NCI-H1694 (cell line): ENCODE data around the gene EFHD2.
"Not testable (repeated sequence)": the region's sequence is repeated elsewhere in the genome, so short reads cannot be mapped to it uniquely, and the experiment has no call there.

ENCODE experiments used
- DNase-seq: peaks from one replicate; lab custom pipeline; 2025; lab: John Stamatoyannopoulos, UW

EFHD2 gene

DNA sequence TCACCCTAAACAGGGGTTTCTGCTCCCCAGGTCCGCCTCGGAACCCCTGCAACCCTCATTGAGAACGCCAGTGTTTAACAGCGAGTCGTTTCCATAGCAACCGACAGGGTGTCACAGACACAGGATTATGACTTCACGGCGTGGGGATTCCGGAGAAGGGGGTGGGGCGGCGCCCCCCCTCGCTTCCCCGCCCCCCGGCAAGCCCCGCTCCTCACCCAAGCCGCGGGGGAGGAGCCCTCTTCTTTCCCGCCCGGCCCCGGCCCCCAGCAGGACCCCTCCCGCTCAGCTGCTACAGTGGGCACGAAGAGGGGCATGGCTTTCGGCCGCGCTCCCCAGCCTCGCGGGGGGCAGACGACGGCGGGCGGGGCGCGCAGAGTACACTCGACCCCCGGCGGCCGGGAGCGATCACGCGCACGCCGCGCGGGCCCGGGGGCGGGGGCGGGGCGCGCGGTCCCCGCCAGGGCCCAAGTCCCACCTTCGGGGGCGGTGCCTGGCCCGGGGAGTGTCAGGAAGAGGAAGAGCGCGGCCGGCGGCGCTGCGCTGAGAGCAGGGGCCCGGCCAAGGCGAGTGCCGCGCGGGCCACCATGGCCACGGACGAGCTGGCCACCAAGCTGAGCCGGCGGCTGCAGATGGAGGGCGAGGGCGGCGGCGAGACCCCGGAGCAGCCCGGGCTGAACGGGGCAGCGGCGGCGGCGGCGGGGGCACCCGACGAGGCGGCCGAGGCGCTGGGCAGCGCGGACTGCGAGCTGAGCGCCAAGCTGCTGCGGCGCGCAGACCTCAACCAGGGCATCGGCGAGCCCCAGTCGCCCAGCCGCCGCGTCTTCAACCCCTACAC is at the start of gene EFHD2:
TSS of gene EFHD2 (plus strand) at position 501 of the 835 bp plus-strand sequence. CDS start at position 585, 84 bp downstream.
- peak; percentile 52 for DNase-seq

DNA sequence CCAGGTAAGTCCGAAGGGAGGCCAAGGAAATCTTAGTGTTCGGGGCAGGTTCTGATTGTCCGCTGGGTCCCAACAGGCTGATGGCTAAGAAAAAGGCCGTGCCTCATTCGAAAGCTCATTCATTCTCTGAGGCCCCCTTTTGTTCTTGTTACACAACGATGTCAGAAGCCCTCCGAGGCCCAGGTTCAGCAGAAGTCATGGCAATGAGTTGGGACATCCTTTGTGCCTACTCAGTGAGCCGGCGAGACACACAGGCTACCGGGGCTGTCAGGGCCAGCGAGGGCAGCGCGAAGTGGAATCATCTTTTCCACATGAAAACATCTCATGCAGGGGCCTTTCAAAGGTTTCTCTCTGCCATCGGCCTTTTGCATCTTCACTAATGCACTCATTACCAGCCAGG is 49.0 kb upstream of the EFHD2 start:
- DNase-seq = no peak

DNA sequence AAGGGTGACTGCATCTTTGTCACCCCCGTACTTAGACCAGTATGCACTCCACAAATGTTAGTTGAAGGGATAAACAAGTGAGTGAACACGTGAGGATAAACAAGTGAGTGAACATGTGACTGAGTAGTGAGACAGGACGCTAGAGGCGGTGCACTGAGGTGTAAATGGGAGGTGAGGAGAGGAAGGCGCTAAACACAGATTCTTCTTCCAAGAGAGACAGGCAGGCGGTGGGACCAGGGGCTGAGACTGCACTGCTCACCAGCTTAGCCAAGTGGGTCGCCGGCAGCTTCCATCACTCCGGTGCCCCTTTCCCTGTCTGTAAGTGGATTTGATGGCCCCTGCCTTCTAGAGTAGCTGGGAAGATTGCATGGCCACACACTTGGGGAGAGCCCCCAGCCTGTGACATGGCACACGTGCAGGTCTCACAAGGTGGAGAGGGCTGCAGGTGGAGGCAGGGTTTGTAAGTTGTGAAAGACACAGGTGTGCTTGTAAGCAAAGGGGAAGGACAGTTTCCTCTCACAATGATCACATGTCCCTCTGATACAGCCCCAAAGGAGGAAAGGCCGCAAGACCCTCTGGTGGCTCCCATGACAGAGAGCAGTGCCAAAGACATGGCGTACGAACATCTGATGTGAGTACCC is 47.5 kb upstream of the EFHD2 start:
- no peak for DNase-seq

DNA sequence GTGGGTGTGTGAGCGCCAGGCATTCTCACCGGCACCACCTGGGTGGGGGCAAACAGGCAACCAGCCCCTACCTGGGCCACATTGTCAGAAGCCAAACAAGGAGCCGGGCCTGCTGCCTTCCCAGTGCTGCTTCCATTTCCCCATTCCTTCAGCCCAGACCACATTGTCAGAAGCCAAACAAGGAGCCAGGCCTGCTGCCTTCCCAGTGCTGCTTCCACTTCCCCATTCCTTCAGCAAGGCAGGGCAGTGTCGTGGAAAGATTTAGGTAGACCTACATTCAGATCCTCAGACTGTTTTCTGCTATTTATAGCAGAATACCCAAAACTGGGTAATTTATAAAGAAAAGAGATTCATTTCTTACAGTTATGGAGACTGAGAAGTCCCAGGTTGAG is 47.0 kb upstream of the EFHD2 start:
- no peak for DNase-seq

DNA sequence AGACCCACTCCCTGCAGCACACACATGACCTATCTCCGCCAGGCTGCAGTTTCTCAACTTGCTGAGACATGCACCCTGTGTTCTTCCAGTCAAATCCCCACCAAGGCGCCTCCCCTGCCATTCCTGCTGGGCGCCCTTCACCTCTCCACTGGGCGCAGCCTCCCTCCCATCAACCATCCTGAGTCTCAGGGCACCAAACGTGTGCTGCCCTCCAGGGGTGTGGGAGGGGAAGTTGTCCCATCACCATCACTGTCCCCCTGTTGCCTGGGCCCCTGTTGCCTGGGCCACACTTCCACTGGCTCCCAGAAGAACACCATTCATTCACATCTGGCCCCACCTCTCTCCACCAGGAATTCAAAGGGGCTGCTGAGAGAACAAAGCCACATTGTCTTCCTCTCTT is 44.9 kb upstream of the EFHD2 start:
- DNase-seq = no peak

DNA sequence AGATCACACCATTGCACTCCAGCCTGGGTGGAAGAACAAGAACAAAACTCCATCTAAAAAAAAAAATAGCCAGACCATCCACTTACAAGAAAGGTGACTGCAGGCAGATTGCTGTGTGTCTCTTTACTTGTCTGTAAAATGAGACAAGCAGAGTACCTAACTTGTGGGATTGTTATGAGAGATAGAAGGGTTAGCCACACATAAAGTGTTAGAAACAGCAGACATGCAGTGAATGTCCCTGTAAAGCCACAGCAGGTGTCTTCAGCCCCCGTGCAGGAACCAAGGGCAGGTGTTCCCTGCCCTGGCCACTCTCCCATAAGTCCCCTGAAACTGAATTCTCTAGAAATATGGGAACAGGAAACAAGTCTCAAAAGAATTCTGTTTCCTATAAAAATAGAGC is 40.8 kb upstream of the EFHD2 start:
- DNase-seq = no peak

DNA sequence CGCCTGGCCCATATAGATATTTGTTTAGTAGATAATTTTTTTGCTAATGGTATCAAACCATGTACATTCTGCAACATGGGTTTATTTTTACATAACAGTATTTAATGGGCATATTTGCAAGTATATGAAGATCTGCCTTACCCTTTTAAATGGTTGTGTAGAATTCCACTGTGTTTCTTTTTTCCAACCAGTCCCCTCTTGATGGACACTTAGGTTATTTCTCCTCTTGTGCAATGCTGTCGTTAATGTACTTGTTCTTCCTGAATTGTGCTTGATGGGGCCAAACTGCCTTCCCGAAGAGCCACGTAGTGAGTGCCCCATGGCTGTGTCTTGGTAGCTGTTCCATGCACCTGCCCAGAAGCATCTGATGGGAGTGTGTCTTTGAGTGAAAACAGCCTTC is 39.4 kb upstream of the EFHD2 start:
- DNase-seq = no peak

- DNase-seq = no peak
These were observed 38.7 kb upstream of the EFHD2 start for GRCh38 chr1:15370781-15371520.

- DNase-seq = no peak
These were observed 37.8 kb upstream of the EFHD2 start for GRCh38 chr1:15371610-15372545.

DNA sequence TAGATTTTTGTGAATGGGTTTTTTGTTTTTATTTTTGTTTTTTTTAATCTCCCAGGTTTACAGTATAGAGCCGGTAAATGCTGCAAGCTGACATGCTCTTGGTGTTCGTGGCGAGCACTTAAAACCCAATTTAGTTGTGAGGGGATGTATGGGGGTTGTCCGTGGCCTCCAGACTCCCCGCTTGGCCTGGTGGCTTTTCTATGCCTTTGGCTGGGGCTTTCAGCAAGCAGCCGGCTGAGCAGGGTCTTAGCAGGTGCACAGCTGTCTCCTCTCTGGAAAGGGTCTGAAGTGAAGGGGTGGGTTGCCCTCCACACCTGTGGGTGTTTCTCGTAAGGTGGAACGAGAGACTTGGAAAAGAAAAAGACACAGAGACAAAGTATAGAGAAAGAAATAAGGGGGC is 31.0 kb upstream of the EFHD2 start:
- no peak for DNase-seq

- not testable (repeated sequence) for DNase-seq
These were observed 30.5 kb upstream of the EFHD2 start for GRCh38 chr1:15379151-15379550.

GRCh38 chr1:15380601-15381508 is 28.8 kb upstream of the EFHD2 start:
- no peak for DNase-seq

GRCh38 chr1:15381805-15382204 is 27.9 kb upstream of the EFHD2 start:
- DNase-seq = no peak

- DNase-seq = no peak
These were observed 26.8 kb upstream of the EFHD2 start for GRCh38 chr1:15382601-15383518.

DNA sequence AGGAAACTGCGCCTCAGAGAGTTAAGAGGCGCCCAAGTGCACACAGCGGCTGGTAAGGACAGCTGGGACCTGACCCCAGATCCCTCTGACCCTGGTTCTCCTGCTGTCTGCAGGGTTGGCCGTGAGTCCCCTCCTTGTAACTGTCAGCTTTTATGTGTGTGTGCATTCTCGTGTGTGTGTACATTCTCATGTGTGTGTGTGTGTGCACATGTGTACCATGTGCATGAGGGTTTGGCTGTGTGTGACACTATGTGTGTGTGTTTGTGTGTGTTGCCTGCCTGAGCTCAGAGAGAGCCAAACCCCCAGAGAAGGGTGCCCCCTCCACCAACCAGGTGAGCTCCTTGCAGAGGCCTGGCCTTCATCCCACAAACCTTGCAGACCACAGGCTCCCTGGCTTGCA is 25.9 kb upstream of the EFHD2 start:
- DNase-seq = no peak

DNA sequence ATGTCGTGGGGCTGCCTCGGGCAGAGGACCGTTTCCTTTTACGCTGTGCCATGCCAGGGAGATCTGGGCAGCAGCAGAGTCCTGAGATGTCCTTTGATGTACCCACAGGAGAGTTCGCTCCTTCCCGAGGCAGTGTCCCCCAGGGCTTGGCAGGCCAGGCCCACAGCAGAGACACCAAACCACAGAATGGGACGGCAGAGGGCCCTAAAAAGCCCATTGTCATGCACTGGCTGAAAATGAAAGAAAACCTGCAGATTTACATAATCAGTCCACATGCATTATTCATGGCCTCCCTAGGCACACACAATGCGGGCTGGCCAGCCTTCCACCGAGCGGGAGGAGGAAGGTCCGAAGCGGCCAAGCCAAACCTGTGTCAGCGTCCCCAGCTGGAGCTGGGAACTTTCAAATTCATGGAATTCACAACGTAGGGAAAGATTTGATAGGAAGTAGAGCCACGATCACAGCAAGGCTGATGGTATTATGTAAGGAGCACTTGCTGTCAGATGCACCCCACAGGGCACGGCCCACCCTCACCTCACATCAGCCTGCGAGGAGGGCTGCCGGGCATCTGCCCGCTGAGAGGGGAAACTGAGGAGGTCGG is 25.3 kb upstream of the EFHD2 start:
- no peak for DNase-seq

DNA sequence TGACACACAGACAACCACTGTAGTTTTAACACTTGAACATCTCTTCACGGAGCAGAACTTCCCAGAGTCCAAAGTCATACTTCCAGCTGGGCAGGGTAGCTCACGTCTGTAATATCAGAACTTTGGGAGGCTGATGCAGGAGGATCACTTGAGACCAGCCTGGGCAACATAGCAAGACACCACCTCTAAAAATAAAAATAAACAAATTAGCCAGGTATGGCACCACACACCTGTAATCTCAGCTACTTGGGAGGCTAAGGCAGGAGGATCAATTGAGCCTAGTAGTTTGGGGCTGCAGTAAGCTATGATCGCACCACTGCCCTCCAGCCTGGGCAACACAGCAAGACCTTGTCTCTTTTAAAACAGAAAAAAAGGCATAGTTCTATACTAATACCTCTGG is 24.3 kb upstream of the EFHD2 start:
- no peak for DNase-seq

DNA sequence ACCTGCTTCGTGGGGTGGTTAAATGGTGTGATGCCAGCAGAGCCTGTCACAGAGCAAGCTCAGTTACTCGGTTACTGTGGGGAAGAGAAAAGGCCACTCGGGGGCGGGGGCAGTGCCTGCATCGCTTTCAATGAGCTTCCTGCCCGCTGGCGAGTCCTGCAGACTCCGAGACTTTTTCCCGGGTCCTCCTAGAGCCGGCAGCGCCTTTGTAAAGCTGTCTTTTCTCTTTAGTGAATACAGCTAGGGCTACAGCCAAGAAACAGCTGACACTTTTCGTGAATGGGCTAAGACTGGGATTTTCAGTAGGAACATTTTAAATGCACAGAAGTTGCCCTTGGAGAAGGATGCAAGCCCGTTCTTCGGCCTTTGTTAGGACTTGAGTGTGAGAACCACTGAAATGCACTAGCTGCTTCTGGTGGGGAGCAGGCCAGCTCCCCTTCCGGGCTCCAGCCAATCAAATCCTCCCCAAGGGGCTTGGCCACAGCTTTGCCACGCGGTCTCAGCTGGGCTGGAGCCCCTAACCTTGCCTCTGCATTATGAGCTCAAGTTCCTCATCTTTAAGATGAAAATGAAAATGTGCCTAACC is 23.4 kb upstream of the EFHD2 start:
- no peak for DNase-seq
